ENCODE measurements around the gene NUP93.

GRCh38 chr16:56682703-56683397 is 47.1 kb upstream of the NUP93 start:
- TF ChIP-seq CTCF (optimal IDR thresholded peaks at IDR 0.05 in 1 of 3, IDR thresholded peaks at IDR 0.05 in 1 of 3, conservative IDR thresholded peaks at IDR 0.05 in 1 of 3; ENCODE audit: extremely low read depth in 1 of 3, insufficient read depth in 2 of 3, low read length in 3 of 3), result no peak
- no peak for TF ChIP-seq EZH2 (IDR thresholded peaks at IDR 0.05; ENCODE audit: low read length)

Measured in keratinocyte (primary cell).